ENCODE measurements around the gene APH1A. TPM values are rescaled to one million over a fixed set of nuclear protein-coding genes. Genes with fewer than 3 reads are reported as not detected.
A peak's percentile ranks its signal among the peaks of the same experiment; 100 is the strongest.

APH1A gene
- total and polyA plus RNA-seq, 2 of the 13 experiments (the other 11 are each of a cell fraction or from before 2014, with no cell fraction given) = 114 to 130 TPM

DNA sequence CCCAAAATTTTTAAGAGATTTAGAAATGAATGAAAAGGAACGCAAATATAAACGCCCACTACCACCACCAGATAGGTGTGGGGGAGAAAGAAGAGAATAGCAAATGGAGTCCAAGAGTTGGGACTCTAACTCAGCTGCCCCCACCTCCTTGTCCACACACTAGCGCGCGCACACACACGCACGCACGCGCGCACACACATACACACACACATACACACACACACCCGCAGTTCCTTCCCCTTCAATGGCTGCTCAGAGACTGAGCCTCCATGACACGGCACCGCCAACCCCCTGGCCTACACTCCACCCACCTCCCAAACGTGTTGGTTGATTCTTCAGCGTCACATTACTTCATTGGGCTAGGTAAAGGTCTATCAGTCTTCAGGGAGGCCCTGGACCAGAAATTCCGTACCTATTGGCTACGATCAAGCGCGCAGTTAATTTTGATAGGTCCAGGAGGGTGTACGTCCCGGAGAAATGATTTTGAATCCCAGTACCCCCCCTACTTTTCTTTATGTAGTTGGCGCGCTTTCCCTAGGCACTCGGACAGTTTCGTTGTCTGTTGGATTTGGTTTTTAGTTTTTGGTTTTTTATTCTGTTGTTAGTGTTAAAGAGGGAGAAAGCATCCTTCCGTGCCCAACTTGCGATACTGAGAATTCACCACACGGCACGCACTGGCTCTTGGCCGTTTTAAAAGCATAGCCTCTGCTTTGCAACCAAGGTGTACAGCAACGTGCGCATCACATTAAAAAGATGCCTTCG lies 32.8 kb downstream of the APH1A start, which contains the start of gene ANP32E (continued):
- TF ChIP-seq, protein P1, sequence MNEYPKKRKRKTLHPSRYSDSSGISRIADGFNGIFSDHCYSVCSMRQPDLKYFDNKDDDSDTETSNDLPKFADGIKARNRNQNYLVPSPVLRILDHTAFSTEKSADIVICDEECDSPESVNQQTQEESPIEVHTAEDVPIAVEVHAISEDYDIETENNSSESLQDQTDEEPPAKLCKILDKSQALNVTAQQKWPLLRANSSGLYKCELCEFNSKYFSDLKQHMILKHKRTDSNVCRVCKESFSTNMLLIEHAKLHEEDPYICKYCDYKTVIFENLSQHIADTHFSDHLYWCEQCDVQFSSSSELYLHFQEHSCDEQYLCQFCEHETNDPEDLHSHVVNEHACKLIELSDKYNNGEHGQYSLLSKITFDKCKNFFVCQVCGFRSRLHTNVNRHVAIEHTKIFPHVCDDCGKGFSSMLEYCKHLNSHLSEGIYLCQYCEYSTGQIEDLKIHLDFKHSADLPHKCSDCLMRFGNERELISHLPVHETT (CRISPR knock-in tag; conservative IDR thresholded peaks at IDR 0.05) = no peak
- TF ChIP-seq BCL6 (CRISPR knock-in tag; IDR thresholded peaks at IDR 0.05) = peak; percentile 30; the same call in 1 of the 2 replicates
- TF ChIP-seq SCMH1 (CRISPR knock-in tag; IDR thresholded peaks at IDR 0.05; ENCODE audit: borderline replicate concordance) = no peak
- TF ChIP-seq XBP1 (CRISPR knock-in tag; IDR thresholded peaks at IDR 0.05) = no peak
- TF ChIP-seq ZSCAN25 (CRISPR knock-in tag; IDR thresholded peaks at IDR 0.05) = peak; percentile 73; the same call in 1 of the 2 replicates
- peak; percentile 46; the same call in 1 of the 2 replicates for TF ChIP-seq ZNF790 (CRISPR knock-in tag; IDR thresholded peaks at IDR 0.05; ENCODE audit: borderline replicate concordance)
- TF ChIP-seq NBN (conservative IDR thresholded peaks at IDR 0.05) = no peak
- TF ChIP-seq, protein P2, sequence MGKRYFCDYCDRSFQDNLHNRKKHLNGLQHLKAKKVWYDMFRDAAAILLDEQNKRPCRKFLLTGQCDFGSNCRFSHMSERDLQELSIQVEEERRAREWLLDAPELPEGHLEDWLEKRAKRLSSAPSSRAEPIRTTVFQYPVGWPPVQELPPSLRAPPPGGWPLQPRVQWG (CRISPR knock-in tag; IDR thresholded peaks at IDR 0.05; ENCODE audit: borderline replicate concordance, low read depth) = no peak
- no peak for TF ChIP-seq TBX3 (IDR thresholded peaks at IDR 0.05; ENCODE audit: borderline replicate concordance)
- TF ChIP-seq MED8 (CRISPR knock-in tag; IDR thresholded peaks at IDR 0.05; ENCODE audit: insufficient replicate concordance) = peak; percentile 98
- TF ChIP-seq ZNF772 (CRISPR knock-in tag; IDR thresholded peaks at IDR 0.05) = peak; percentile 69
- TF ChIP-seq, protein P3, sequence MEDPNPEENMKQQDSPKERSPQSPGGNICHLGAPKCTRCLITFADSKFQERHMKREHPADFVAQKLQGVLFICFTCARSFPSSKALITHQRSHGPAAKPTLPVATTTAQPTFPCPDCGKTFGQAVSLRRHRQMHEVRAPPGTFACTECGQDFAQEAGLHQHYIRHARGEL (CRISPR knock-in tag; IDR thresholded peaks at IDR 0.05) = no peak
- no peak for TF ChIP-seq TOPORS (CRISPR knock-in tag; IDR thresholded peaks at IDR 0.05)
- no peak for TF ChIP-seq ZNF572 (CRISPR knock-in tag; IDR thresholded peaks at IDR 0.05)
- TF ChIP-seq ZSCAN31 (CRISPR knock-in tag; IDR thresholded peaks at IDR 0.05; ENCODE audit: low read depth) = no peak
- TF ChIP-seq, protein P4, sequence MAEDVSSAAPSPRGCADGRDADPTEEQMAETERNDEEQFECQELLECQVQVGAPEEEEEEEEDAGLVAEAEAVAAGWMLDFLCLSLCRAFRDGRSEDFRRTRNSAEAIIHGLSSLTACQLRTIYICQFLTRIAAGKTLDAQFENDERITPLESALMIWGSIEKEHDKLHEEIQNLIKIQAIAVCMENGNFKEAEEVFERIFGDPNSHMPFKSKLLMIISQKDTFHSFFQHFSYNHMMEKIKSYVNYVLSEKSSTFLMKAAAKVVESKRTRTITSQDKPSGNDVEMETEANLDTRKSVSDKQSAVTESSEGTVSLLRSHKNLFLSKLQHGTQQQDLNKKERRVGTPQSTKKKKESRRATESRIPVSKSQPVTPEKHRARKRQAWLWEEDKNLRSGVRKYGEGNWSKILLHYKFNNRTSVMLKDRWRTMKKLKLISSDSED (CRISPR knock-in tag; IDR thresholded peaks at IDR 0.05) = no peak
- no peak for TF ChIP-seq MAFK (conservative IDR thresholded peaks at IDR 0.05 in 1 of 2, IDR thresholded peaks at IDR 0.05 in 1 of 2; ENCODE audit: low read length in 2 of 2)
- TF ChIP-seq, protein P5, sequence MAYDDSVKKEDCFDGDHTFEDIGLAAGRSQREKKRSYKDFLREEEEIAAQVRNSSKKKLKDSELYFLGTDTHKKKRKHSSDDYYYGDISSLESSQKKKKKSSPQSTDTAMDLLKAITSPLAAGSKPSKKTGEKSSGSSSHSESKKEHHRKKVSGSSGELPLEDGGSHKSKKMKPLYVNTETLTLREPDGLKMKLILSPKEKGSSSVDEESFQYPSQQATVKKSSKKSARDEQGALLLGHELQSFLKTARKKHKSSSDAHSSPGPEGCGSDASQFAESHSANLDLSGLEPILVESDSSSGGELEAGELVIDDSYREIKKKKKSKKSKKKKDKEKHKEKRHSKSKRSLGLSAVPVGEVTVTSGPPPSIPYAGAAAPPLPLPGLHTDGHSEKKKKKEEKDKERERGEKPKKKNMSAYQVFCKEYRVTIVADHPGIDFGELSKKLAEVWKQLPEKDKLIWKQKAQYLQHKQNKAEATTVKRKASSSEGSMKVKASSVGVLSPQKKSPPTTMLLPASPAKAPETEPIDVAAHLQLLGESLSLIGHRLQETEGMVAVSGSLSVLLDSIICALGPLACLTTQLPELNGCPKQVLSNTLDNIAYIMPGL (CRISPR knock-in tag; IDR thresholded peaks at IDR 0.05; ENCODE audit: borderline replicate concordance in 1 of 2, low read depth in 1 of 2) = peak; percentile 89 to 92
- peak; percentile 70; the same call in 1 of the 2 replicates for TF ChIP-seq ZNF747 (CRISPR knock-in tag; IDR thresholded peaks at IDR 0.05; ENCODE audit: borderline replicate concordance)
- peak; percentile 94 for TF ChIP-seq CREB1 (IDR thresholded peaks at IDR 0.05)
- peak; percentile 98 for TF ChIP-seq CREB1 (CRISPR knock-in tag; IDR thresholded peaks at IDR 0.05)
- TF ChIP-seq IKZF1 (IDR thresholded peaks at IDR 0.05) = no peak
- TF ChIP-seq HMG20B (CRISPR knock-in tag; conservative IDR thresholded peaks at IDR 0.05) = no peak
- 0 out of 2 replicates have a peak, but pooled peaks have one; percentile 41 for TF ChIP-seq EEA1 (CRISPR knock-in tag; IDR thresholded peaks at IDR 0.05; ENCODE audit: borderline replicate concordance)
- TF ChIP-seq ATRX (CRISPR knock-in tag; IDR thresholded peaks at IDR 0.05; ENCODE audit: borderline replicate concordance) = no peak
- TF ChIP-seq RAD51 (IDR thresholded peaks at IDR 0.05; ENCODE audit: borderline replicate concordance) = 0 out of 2 replicates have a peak, but pooled peaks have one; percentile 3

Measured in HepG2 (cell line).